Hepatocyte (in vitro differentiated cells): ENCODE measurements around the gene FPGS. TPM values are rescaled to one million over a fixed set of nuclear protein-coding genes. Genes with fewer than 3 reads are reported as not detected.
A peak's percentile ranks its signal among the peaks of the same experiment; 100 is the strongest.

Experiments used
- DNase-seq: peaks from one replicate; pipeline ENCODE4 v3.0.0-alpha.2; 2016; ENCODE audit warnings: low spot score
- H2AFZ ChIP-seq: fragments of 200-600 bp; sonication (generic); 2 replicates; pipeline ENCODE4 v1.6.0; 2016; ENCODE audit warnings: antibody characterized with exemption, mild to moderate bottlenecking
- H3K27ac ChIP-seq: fragments of 200-600 bp; sonication (generic); 2 replicates; pipeline ENCODE4 v1.5.1; 2016; ENCODE audit warnings: mild to moderate bottlenecking
- H3K27me3 ChIP-seq: fragments of 200-600 bp; sonication (generic); 2 replicates; pipeline ENCODE4 v1.6.1; 2016
- H3K36me3 ChIP-seq: fragments of 200-600 bp; sonication (generic); replicated peaks from 2 replicates; pipeline ENCODE4 v1.5.1; 2016; ENCODE audit warnings: low read depth; ENCODE audit not compliant: insufficient read depth
- H3K4me1 ChIP-seq: fragments of 200-600 bp; sonication (generic); 2 replicates; pipeline ENCODE4 v1.5.1; 2016; ENCODE audit warnings: mild to moderate bottlenecking, moderate library complexity; ENCODE audit not compliant: insufficient read depth
- H3K4me2 ChIP-seq: fragments of 200-600 bp; sonication (generic); 2 replicates; pipeline ENCODE4 v1.6.0; 2016
- H3K4me3 ChIP-seq: fragments of 200-600 bp; sonication (generic); 2 replicates; pipeline ENCODE4 v1.5.1; 2016; ENCODE audit warnings: mild to moderate bottlenecking
- H3K79me2 ChIP-seq: fragments of 200-600 bp; sonication (generic); 2 replicates; pipeline ENCODE4 v1.6.0; 2017; ENCODE audit warnings: mild to moderate bottlenecking
- H3K9me2 ChIP-seq: fragments of 200-600 bp; sonication (generic); replicated peaks from 2 replicates; pipeline ENCODE4 v1.6.0; 2017; ENCODE audit warnings: mild to moderate bottlenecking; ENCODE audit not compliant: insufficient read depth
- H3K9me3 ChIP-seq: fragments of 200-600 bp; sonication (generic); 2 replicates; pipeline ENCODE4 v1.5.1; 2016; ENCODE audit warnings: low read depth, mild to moderate bottlenecking
- H4K20me1 ChIP-seq: fragments of 200-600 bp; sonication (generic); 2 replicates; pipeline ENCODE4 v1.6.0; 2016; ENCODE audit warnings: mild to moderate bottlenecking; ENCODE audit not compliant: insufficient read depth, poor library complexity, severe bottlenecking
- CTCF ChIP-seq: fragments of 200-600 bp; sonication (generic); IDR thresholded peaks from 2 replicates; pipeline ENCODE4 v1.5.1; 2016; ENCODE audit warnings: antibody characterized with exemption, mild to moderate bottlenecking; ENCODE audit not compliant: poor library complexity
- EZH2 ChIP-seq: fragments of 200-600 bp; sonication (generic); IDR thresholded peaks from 2 replicates; pipeline ENCODE4 v1.6.1; 2016; ENCODE audit warnings: antibody characterized with exemption, mild to moderate bottlenecking, borderline replicate concordance
- EZH2phosphoT487 ChIP-seq: fragments of 200-600 bp; sonication (generic); IDR thresholded peaks from one replicate; pipeline ENCODE4 v1.6.1; 2018; ENCODE audit warnings: antibody characterized with exemption, mild to moderate bottlenecking, low read depth, moderate library complexity; ENCODE audit not compliant: unreplicated experiment, severe bottlenecking
- WGBS: methylation state at CpG from one replicate; pipeline ENCODE4 v1.1.6; 2016; ENCODE audit warnings: low lambda C conversion rate; ENCODE audit errors: missing lambda C conversion rate; 5-methylcytosine and 5-hydroxymethylcytosine counted together
- polyA plus RNA-seq: library from polyadenylated mRNA; unstranded; fragments of >200 nt; fragmentation: Nextera tagmentation; extraction: Ambion mirVana; gene quantifications from 2 replicates; pipeline ENCODE4 v1.2.1, GENCODE V29; 2016
- total RNA-seq: library from RNA; depleted of rRNA; stranded (reverse); fragments of >200 nt; gene quantifications from 2 replicates; pipeline ENCODE4 v1.2.3, GENCODE V29; 2014

Gene FPGS
- total and polyA plus RNA-seq, 2 experiments from 2014 or later = 27.4 to 48.5 TPM

DNA sequence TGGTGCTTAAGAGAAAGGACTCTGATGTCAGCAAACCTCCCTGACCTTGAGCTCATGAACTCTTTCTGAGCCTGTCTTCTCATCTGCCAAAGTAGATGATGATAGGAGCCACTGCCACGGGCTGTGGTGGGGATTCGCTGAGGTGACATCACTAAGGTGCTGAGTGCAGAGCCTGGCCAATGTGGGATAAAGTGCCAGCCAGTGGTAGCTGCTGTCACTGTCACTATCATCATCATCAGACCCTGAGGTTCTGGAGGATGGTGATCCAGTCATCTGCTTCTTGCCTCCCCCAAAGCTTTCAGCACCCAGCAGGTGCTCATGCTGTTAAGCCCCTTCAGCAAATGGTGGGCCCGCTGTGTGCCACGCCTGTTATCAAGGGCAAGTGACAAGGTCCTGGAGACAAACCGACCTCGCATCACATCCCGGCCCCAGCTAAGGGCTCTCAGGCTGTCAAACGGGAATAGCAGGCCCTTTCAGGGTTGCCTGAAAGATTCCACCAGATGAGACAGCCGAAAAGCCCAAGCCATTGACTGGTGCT lies 6.4 kb downstream of the FPGS start:
- no peak overlapping the region for H3K27ac ChIP-seq
- no peak overlapping the region for H2AFZ ChIP-seq
- DNase-seq = no peak
- no peaks in the 10 kb centered on the region for H3K9me2 ChIP-seq
- H3K36me3 ChIP-seq = no peaks in the 10 kb centered on the region
- no peaks in the 10 kb centered on the region for H4K20me1 ChIP-seq
- H3K4me3 ChIP-seq = no peak overlapping the region
- WGBS = 79% methylated on average over 9 of the region's 9 CpGs
- H3K27me3 ChIP-seq = no peaks in the 10 kb centered on the region
- H3K79me2 ChIP-seq = peaks cover 21% of the 10 kb centered on the region
- no peak for TF ChIP-seq EZH2
- no peak for TF ChIP-seq EZH2phosphoT487
- no peak for TF ChIP-seq CTCF
- peaks cover 13% of the 10 kb centered on the region for H3K4me1 ChIP-seq
- peak overlapping the region; percentile 71 for H3K4me2 ChIP-seq
- no peaks in the 10 kb centered on the region for H3K9me3 ChIP-seq

GRCh38 chr9:127809540-127810377 lies 7.1 kb downstream of the FPGS start:
- no peaks in the 10 kb centered on the region for H3K27me3 ChIP-seq
- peaks cover 8% of the 10 kb centered on the region for H3K4me1 ChIP-seq
- peaks cover 14% of the 10 kb centered on the region for H3K79me2 ChIP-seq
- no peaks in the 10 kb centered on the region for H4K20me1 ChIP-seq
- 32% methylated on average over 37 of the region's 57 CpGs for WGBS
- H2AFZ ChIP-seq = no peak overlapping the region
- peak; percentile 80 for DNase-seq
- no peaks in the 10 kb centered on the region for H3K9me3 ChIP-seq
- no peak overlapping the region for H3K4me3 ChIP-seq
- TF ChIP-seq EZH2 (no peak), EZH2phosphoT487 (no peak), CTCF (no peak)
- no peaks in the 10 kb centered on the region for H3K9me2 ChIP-seq
- no peaks in the 10 kb centered on the region for H3K36me3 ChIP-seq
- H3K27ac ChIP-seq = no peak overlapping the region
- H3K4me2 ChIP-seq = peak overlapping the region; percentile 71

DNA sequence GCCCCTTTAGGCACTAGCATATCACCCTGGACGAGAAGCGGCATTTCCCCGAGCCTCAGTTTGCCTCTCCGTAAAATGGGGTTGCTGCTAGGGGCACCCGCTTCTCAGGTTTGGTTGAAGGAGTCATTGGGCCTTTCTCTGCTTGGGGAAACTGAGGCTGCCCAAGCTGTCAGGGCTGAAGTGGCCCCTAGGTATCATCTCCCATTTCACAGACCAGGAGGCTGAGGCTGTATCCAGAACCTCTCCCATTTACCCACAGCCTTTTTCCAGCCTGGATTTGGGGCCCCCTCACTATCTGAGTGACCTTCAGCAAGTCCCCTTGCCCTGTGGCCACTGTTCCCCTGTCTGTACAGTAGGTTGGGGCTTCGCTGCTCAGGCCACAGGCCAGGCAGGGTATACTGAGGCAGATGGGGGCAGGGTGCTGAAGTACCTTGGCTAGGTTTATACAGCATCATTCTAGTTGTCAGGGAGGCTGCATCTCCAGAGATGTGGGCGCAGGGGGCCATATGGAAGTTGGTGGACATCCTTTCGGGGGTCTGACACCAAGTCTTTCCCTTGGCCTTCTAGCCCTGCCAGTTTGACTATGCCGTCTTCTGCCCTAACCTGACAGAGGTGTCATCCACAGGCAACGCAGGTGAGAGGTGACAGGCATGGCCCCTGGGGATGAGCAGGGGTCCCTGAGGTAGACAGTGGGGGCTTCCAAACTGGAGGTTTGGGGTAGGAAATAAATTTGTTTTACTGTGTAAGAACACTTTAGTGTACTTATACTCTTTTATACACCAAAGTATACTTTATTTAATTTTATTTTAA lies 7.9 kb downstream of the FPGS start:
- peaks cover 8% of the 10 kb centered on the region for H3K4me1 ChIP-seq
- no peaks in the 10 kb centered on the region for H3K27me3 ChIP-seq
- 96% methylated on average over 10 of the region's 10 CpGs for WGBS
- TF ChIP-seq EZH2phosphoT487 (no peak), EZH2 (no peak), CTCF (no peak)
- no peak for DNase-seq
- no peaks in the 10 kb centered on the region for H3K36me3 ChIP-seq
- peaks cover 6% of the 10 kb centered on the region for H3K79me2 ChIP-seq
- H3K9me3 ChIP-seq = no peaks in the 10 kb centered on the region
- H3K27ac ChIP-seq = no peak overlapping the region
- H3K4me2 ChIP-seq = no peak overlapping the region
- H3K9me2 ChIP-seq = no peaks in the 10 kb centered on the region
- no peak overlapping the region for H3K4me3 ChIP-seq
- no peaks in the 10 kb centered on the region for H4K20me1 ChIP-seq
- no peak overlapping the region for H2AFZ ChIP-seq
